OCI-LY1 (cell line): Measurements from ENCODE around the gene PARD3.

Source experiments
- CTCF ChIP-seq: fragments of 200-600 bp; sonication (generic), shearing (Covaris generic); IDR thresholded peaks from 2 replicates; pipeline ENCODE4 v1.5.1; 2017; ENCODE audit warnings: mild to moderate bottlenecking, antibody characterized with exemption, low read length, moderate library complexity, mixed read lengths
- EZH2 ChIP-seq: fragments of 200-600 bp; sonication (generic), shearing (Covaris generic); IDR thresholded peaks from 2 replicates; pipeline ENCODE4 v1.8.0; 2017; ENCODE audit warnings: borderline replicate concordance, mixed run types, mild to moderate bottlenecking, antibody characterized with exemption, low read length, moderate library complexity, mixed read lengths

DNA sequence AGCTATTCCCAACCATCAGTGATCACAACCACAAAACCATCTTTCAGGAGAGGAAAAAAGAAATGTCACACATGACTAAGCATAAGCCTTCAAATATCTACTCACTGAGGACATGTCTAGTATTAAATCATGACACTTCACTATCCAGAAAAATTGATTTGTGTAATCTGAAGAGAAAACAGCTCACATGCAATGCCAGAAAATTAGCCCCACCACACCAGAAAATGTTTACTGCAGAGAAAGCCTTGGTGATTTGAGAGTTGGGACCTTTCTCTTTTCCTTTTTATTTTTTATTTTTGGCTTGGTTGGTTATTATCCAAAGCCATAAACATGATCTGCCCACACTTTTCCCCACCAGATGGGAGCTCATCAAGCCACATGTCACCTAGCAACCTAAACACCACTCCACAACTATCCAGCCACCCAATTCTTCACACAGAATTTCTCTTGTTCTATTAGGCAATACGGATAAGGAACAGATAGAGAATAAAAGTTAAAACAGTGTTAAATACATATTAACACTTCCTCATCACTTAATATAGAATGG is 3.1 kb downstream of the PARD3 start:
- TF ChIP-seq CTCF (no peak), EZH2 (no peak)
